Measurements from ENCODE around the gene SERPINB6.

GRCh38 chr6:2953098-2953497 is 18.3 kb downstream of the SERPINB6 start:
- no peak for TF ChIP-seq EZH2 (IDR thresholded peaks at IDR 0.05; ENCODE audit: insufficient read depth, poor library complexity, severe bottlenecking)
- TF ChIP-seq EZH2phosphoT487 (IDR thresholded peaks at IDR 0.05; ENCODE audit: insufficient read depth, low read depth): no peak

All from GM23248 (cell line).